ENCODE data around the gene GGA2. TPM values are rescaled to one million over a fixed set of nuclear protein-coding genes. Genes with fewer than 3 reads are reported as not detected.

Gene GGA2
- total RNA-seq, 1 donor from 2014 or later = 180 TPM

- H3K27ac Mint-ChIP-seq = no peak overlapping the region
These were observed 9.4 kb downstream of the GGA2 start for GRCh38 chr16:23500862-23501225.

GRCh38 chr16:23500212-23500861, 10.0 kb downstream of the GGA2 start:
- TF ChIP-seq CTCF (IDR thresholded peaks at IDR 0.05) (no peak), EZH2phosphoT487 (IDR thresholded peaks at IDR 0.05) (no peak), EZH2 (IDR thresholded peaks at IDR 0.05) (no peak)
- Mint-ChIP-seq H3K36me3 (peaks cover 6% of the 10 kb centered on the region), H3K4me3 (no peak overlapping the region), H3K9me3 (no peaks in the 10 kb centered on the region), H3K27ac (no peak overlapping the region), H3K27me3 (ENCODE audit: insufficient read depth, low read depth) (no peaks in the 10 kb centered on the region), H3K4me1 (peaks cover 35% of the 10 kb centered on the region)
- no peak for DNase-seq (ENCODE audit: low spot score)
- no peaks in the 10 kb centered on the region for H3K9me3 ChIP-seq (ENCODE audit: low read depth)
- peaks cover 100% of the 10 kb centered on the region for H3K79me2 ChIP-seq (ENCODE audit: low read depth)
- no peak overlapping the region for H3K4me2 ChIP-seq
- peaks cover 16% of the 10 kb centered on the region for H3F3A ChIP-seq (ENCODE audit: low read depth)
- H2AFZ ChIP-seq (replicated peaks) = no peak overlapping the region
- no peaks in the 10 kb centered on the region for H3K27me3 ChIP-seq
- H3K27ac ChIP-seq = no peak overlapping the region
- no peak overlapping the region for H3K9ac ChIP-seq
- H3K36me3 ChIP-seq = no peaks in the 10 kb centered on the region
- peaks cover 100% of the 10 kb centered on the region for H4K20me1 ChIP-seq (ENCODE audit: low read depth)
- peaks cover 29% of the 10 kb centered on the region for H3K4me1 ChIP-seq
- no peak overlapping the region for H3K4me3 ChIP-seq

More at GRCh38 chr16:23500862-23501225, 9.4 kb downstream of the GGA2 start:
- no peak overlapping the region for H3K4me3 ChIP-seq
- TF ChIP-seq EZH2phosphoT487 (IDR thresholded peaks at IDR 0.05) (no peak), EZH2 (IDR thresholded peaks at IDR 0.05) (no peak)
- H3K4me2 ChIP-seq = no peak overlapping the region
- H3K36me3 Mint-ChIP-seq = peaks cover 4% of the 10 kb centered on the region
- no peaks in the 10 kb centered on the region for H3K9me3 ChIP-seq (ENCODE audit: low read depth)
- peaks cover 21% of the 10 kb centered on the region for H3F3A ChIP-seq (ENCODE audit: low read depth)
- DNase-seq (ENCODE audit: low spot score) = no peak
- no peaks in the 10 kb centered on the region for H3K27me3 Mint-ChIP-seq (ENCODE audit: insufficient read depth, low read depth)
- no peak overlapping the region for H2AFZ ChIP-seq (replicated peaks)
- H3K9me3 Mint-ChIP-seq = no peaks in the 10 kb centered on the region
- H3K9ac ChIP-seq = no peak overlapping the region
- H3K4me1 ChIP-seq = peaks cover 34% of the 10 kb centered on the region
- no peaks in the 10 kb centered on the region for H3K27me3 ChIP-seq
- H3K79me2 ChIP-seq (ENCODE audit: low read depth) = peaks cover 100% of the 10 kb centered on the region
- no peak overlapping the region for H3K4me3 Mint-ChIP-seq
- no peak overlapping the region for H3K27ac ChIP-seq
- peaks cover 40% of the 10 kb centered on the region for H3K4me1 Mint-ChIP-seq
- H4K20me1 ChIP-seq (ENCODE audit: low read depth) = peaks cover 100% of the 10 kb centered on the region
- no peaks in the 10 kb centered on the region for H3K36me3 ChIP-seq

GRCh38 chr16:23499801-23500200, 10.5 kb downstream of the GGA2 start:
- Histone ChIP-seq H3K4me3 (no peak overlapping the region), H4K20me1 (ENCODE audit: low read depth) (peaks cover 100% of the 10 kb centered on the region), H2AFZ (replicated peaks) (no peak overlapping the region), H3K79me2 (ENCODE audit: low read depth) (peaks cover 100% of the 10 kb centered on the region), H3K4me2 (no peak overlapping the region), H3F3A (ENCODE audit: low read depth) (peaks cover 10% of the 10 kb centered on the region), H3K36me3 (peaks cover 4% of the 10 kb centered on the region), H3K27ac (no peak overlapping the region), H3K27me3 (no peaks in the 10 kb centered on the region), H3K9me3 (ENCODE audit: low read depth) (no peaks in the 10 kb centered on the region), H3K9ac (no peak overlapping the region), H3K4me1 (peaks cover 23% of the 10 kb centered on the region)
- peaks cover 8% of the 10 kb centered on the region for H3K36me3 Mint-ChIP-seq
- peaks cover 30% of the 10 kb centered on the region for H3K4me1 Mint-ChIP-seq
- H3K9me3 Mint-ChIP-seq = no peaks in the 10 kb centered on the region
- no peak overlapping the region for H3K27ac Mint-ChIP-seq
- H3K27me3 Mint-ChIP-seq (ENCODE audit: insufficient read depth, low read depth) = no peaks in the 10 kb centered on the region
- DNase-seq (ENCODE audit: low spot score) = no peak
- TF ChIP-seq EZH2 (IDR thresholded peaks at IDR 0.05) = no peak
- H3K4me3 Mint-ChIP-seq = no peak overlapping the region

DNA sequence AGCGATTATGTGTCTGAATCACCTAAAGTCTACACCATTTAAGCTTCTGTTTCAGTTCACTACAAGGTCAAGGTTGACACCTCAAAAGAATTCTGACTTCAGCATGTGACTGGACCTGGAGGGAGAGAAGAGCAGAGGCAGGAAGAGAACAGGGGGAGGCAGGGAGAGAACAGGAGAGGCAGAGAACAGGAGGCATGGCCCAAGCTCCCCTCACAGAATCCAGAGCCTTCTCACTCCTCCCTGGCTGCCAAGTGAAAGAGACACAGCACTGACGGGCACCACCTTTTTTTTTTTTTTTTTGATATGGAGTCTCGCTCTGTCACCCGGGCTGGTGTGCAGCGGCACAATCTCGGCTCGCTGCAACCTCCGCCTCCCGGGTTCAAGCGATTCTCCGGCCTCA, 11.4 kb downstream of the GGA2 start:
- peaks cover 100% of the 10 kb centered on the region for H4K20me1 ChIP-seq (ENCODE audit: low read depth)
- no peak overlapping the region for H3K4me2 ChIP-seq
- H3K79me2 ChIP-seq (ENCODE audit: low read depth) = peaks cover 94% of the 10 kb centered on the region
- Mint-ChIP-seq H3K4me1 (peaks cover 21% of the 10 kb centered on the region), H3K9me3 (no peaks in the 10 kb centered on the region), H3K27me3 (ENCODE audit: insufficient read depth, low read depth) (no peaks in the 10 kb centered on the region), H3K27ac (no peak overlapping the region), H3K36me3 (peaks cover 10% of the 10 kb centered on the region), H3K4me3 (no peak overlapping the region)
- no peak overlapping the region for H3K9ac ChIP-seq
- no peaks in the 10 kb centered on the region for H3K27me3 ChIP-seq
- H2AFZ ChIP-seq (replicated peaks) = no peak overlapping the region
- DNase-seq (ENCODE audit: low spot score) = no peak
- H3K27ac ChIP-seq = no peak overlapping the region
- peaks cover 4% of the 10 kb centered on the region for H3K36me3 ChIP-seq
- TF ChIP-seq CTCF (IDR thresholded peaks at IDR 0.05) = no peak
- no peak for TF ChIP-seq EZH2phosphoT487 (IDR thresholded peaks at IDR 0.05)
- TF ChIP-seq EZH2 (IDR thresholded peaks at IDR 0.05) = no peak
- peaks cover 3% of the 10 kb centered on the region for H3F3A ChIP-seq (ENCODE audit: low read depth)
- H3K4me3 ChIP-seq = no peak overlapping the region
- peaks cover 14% of the 10 kb centered on the region for H3K4me1 ChIP-seq
- H3K9me3 ChIP-seq (ENCODE audit: low read depth) = no peaks in the 10 kb centered on the region
